Fibroblast of the aortic adventitia (primary cell): ENCODE data around the gene MARCHF11. TPM values are rescaled to one million over a fixed set of nuclear protein-coding genes. Genes with fewer than 3 reads are reported as not detected.

Experiments used
- DNase-seq: peaks from one replicate; pipeline ENCODE4 v3.0.0-alpha.2; 2010; ENCODE audit warnings: low read depth
- H3K4me3 ChIP-seq: 2 replicates; pipeline ENCODE4 v1.5.1; 2011; ENCODE audit warnings: low read depth, mild to moderate bottlenecking, control low read depth, low read length, moderate library complexity
- CTCF ChIP-seq: IDR thresholded peaks from 2 replicates; pipeline ENCODE4 v1.5.1; 2011; ENCODE audit warnings: mild to moderate bottlenecking, low read length, control low read depth, inconsistent platforms; ENCODE audit not compliant: insufficient read depth
- total RNA-seq: library from RNA; depleted of rRNA; stranded (reverse); fragments of >200 nt; gene quantifications from 2 replicates; pipeline ENCODE4 v1.2.3, GENCODE V29; 2012; ENCODE audit warnings: low replicate concordance

The MARCHF11 gene
- total RNA-seq, 1 donor, result not detected

- no peak for TF ChIP-seq CTCF
- H3K4me3 ChIP-seq, result no peak overlapping the region
- DNase-seq, result no peak
Observed at GRCh38 chr5:16147179-16147900, 32.3 kb downstream of the MARCHF11 start.

- no peak overlapping the region for H3K4me3 ChIP-seq
- no peak for TF ChIP-seq CTCF
- no peak for DNase-seq
Observed at GRCh38 chr5:16144416-16144815, 35.2 kb downstream of the MARCHF11 start.

GRCh38 chr5:16143361-16144049 is 36.1 kb downstream of the MARCHF11 start:
- DNase-seq, result no peak
- TF ChIP-seq CTCF, result no peak

GRCh38 chr5:16140944-16141343 is 38.6 kb downstream of the MARCHF11 start:
- H3K4me3 ChIP-seq, result no peak overlapping the region
- DNase-seq, result no peak
- TF ChIP-seq CTCF, result no peak

More at GRCh38 chr5:16143361-16144049, 36.1 kb downstream of the MARCHF11 start:
- no peak overlapping the region for H3K4me3 ChIP-seq

- H3K4me3 ChIP-seq, result no peak overlapping the region
- no peak for DNase-seq
- no peak for TF ChIP-seq CTCF
Observed at GRCh38 chr5:16140417-16140816, 39.2 kb downstream of the MARCHF11 start.

- DNase-seq, result no peak
- no peak for TF ChIP-seq CTCF
- H3K4me3 ChIP-seq, result no peak overlapping the region
Observed at GRCh38 chr5:16137177-16137576, 42.4 kb downstream of the MARCHF11 start.
